B cell (primary cell): ENCODE data around the gene SPP2. TPM values are rescaled to one million over a fixed set of nuclear protein-coding genes. Genes with fewer than 3 reads are reported as not detected.

Experiments used
- ATAC-seq: fragments of 200-7000 bp; cut with Tn5 transposase; one replicate; pipeline ENCODE4 v1.10.0; 2021; ENCODE audit warnings: low read depth, mild to moderate bottlenecking, moderate number of reproducible peaks, moderate library complexity
- CTCF ChIA-PET: fragments of 350-600 bp; sonication (Branson Sonifier 250); formaldehyde crosslinking; loops from one replicate; lab custom pipeline; 2021; ENCODE audit warnings: antibody characterized with exemption, inconsistent platforms; lab: Charles Lee
- POLR2A ChIA-PET: fragments of 350-600 bp; sonication (Branson Sonifier 250); formaldehyde crosslinking; loops from one replicate; lab custom pipeline; 2021; ENCODE audit warnings: antibody characterized with exemption; lab: Charles Lee
- DNase-seq: peaks from one replicate; pipeline ENCODE4 v3.0.0; 2013
- H2AFZ ChIP-seq: 2 replicates; pipeline ENCODE4 v1.6.1; 2012; ENCODE audit warnings: mild to moderate bottlenecking, low read depth, low read length; ENCODE audit not compliant: insufficient read depth, poor library complexity, severe bottlenecking
- H3K27ac ChIP-seq, 2 donors: 1 replicate in 1 of 2; 2 replicates in 1 of 2; pipeline ENCODE4 v1.5.1; 2012 to 2013; ENCODE audit warnings: low read length in 2 of 2, mild to moderate bottlenecking in 2 of 2, moderate library complexity in 1 of 2
- H3K27me3 ChIP-seq, 4 experiments: fragments of 200-600 bp in 1 of 4; sonication (generic) in 1 of 4; replicated peaks in 1 of 4; 1 replicate in 2 of 4; 2 replicates in 2 of 4; pipeline versions ENCODE4 v1.6.1 to v1.7.0; 2013 to 2016; ENCODE audit warnings: low read length in 3 of 4, mild to moderate bottlenecking in 2 of 4, mixed read lengths in 1 of 4, moderate library complexity in 1 of 4; ENCODE audit not compliant: insufficient read depth in 4 of 4, control insufficient read depth in 3 of 4; ENCODE audit errors: control extremely low read depth in 1 of 4
- H3K36me3 ChIP-seq, 2 experiments: replicated peaks in 1 of 2; 1 replicate in 1 of 2; 2 replicates in 1 of 2; pipeline versions ENCODE4 v1.6.1 to v1.7.1; 2013; ENCODE audit warnings: low read length in 1 of 2; ENCODE audit not compliant: insufficient read depth in 2 of 2, control insufficient read depth in 1 of 2; ENCODE audit errors: control extremely low read depth in 1 of 2, extremely low read depth in 1 of 2
- H3K4me1 ChIP-seq, 2 donors: fragments of 200-600 bp in 1 of 2; sonication (generic) in 1 of 2; 1 replicate in 1 of 2; 2 replicates in 1 of 2; pipeline versions ENCODE4 v1.5.1 to v1.6.1; 2013 to 2017; ENCODE audit warnings: low read length in 2 of 2; ENCODE audit not compliant: control insufficient read depth in 2 of 2, insufficient read depth in 2 of 2
- H3K4me2 ChIP-seq: replicated peaks from 2 replicates; pipeline ENCODE3; 2012; ENCODE audit warnings: mild to moderate bottlenecking, low read depth, low read length; ENCODE audit not compliant: poor library complexity, severe bottlenecking
- H3K4me3 ChIP-seq, 5 experiments: fragments of 200-600 bp in 1 of 5; sonication (generic) in 1 of 5; 1 replicate in 3 of 5; 2 replicates in 2 of 5; pipeline versions ENCODE4 v1.5.1 to v1.7.0; 2011 to 2016; ENCODE audit warnings: low read length in 4 of 5, mild to moderate bottlenecking in 4 of 5, low read depth in 2 of 5, control low read depth in 1 of 5, moderate library complexity in 1 of 5; ENCODE audit not compliant: insufficient read depth in 1 of 5; ENCODE audit errors: control extremely low read depth in 1 of 5, extremely low read depth in 1 of 5
- H3K79me2 ChIP-seq: fragments of 200-600 bp; sonication (generic); one replicate; pipeline ENCODE4 v1.6.0; 2016; ENCODE audit warnings: low read length; ENCODE audit not compliant: control insufficient read depth, insufficient read depth
- H3K9ac ChIP-seq: fragments of 200-600 bp; sonication (generic); 2 replicates; pipeline ENCODE4 v1.6.1; 2017; ENCODE audit warnings: mild to moderate bottlenecking, low read length, moderate library complexity
- H3K9me3 ChIP-seq, 3 donors: one replicate each; pipeline versions ENCODE4 v1.6.1 to v1.7.1; 2013; ENCODE audit warnings: low read length in 2 of 3; ENCODE audit not compliant: control insufficient read depth in 2 of 3, insufficient read depth in 1 of 3; ENCODE audit errors: control extremely low read depth in 1 of 3
- H4K20me1 ChIP-seq: 2 replicates; pipeline ENCODE4 v1.6.0; 2012; ENCODE audit warnings: mild to moderate bottlenecking, low read length; ENCODE audit not compliant: insufficient read depth, control insufficient read depth, poor library complexity, severe bottlenecking
- H3K27ac Mint-ChIP-seq: one replicate; pipeline ENCODE4 v1.8.0; 2021; ENCODE audit warnings: mixed read lengths
- H3K27me3 Mint-ChIP-seq: one replicate; pipeline ENCODE4 v1.8.0; 2021; ENCODE audit warnings: mixed read lengths
- H3K4me1 Mint-ChIP-seq: one replicate; pipeline ENCODE4 v1.8.0; 2021; ENCODE audit warnings: mixed read lengths
- H3K4me3 Mint-ChIP-seq: one replicate; pipeline ENCODE4 v1.8.0; 2021; ENCODE audit warnings: mixed read lengths
- H3K9me3 Mint-ChIP-seq: one replicate; pipeline ENCODE4 v1.8.0; 2022; ENCODE audit warnings: mixed read lengths; ENCODE audit not compliant: insufficient read depth
- EZH2 ChIP-seq: IDR thresholded peaks from 2 replicates; pipeline ENCODE4 v1.6.1; 2012; ENCODE audit warnings: borderline replicate concordance, low read depth, mild to moderate bottlenecking, moderate library complexity, low read length; ENCODE audit not compliant: insufficient read depth, poor library complexity, severe bottlenecking
- WGBS: methylation state at CpG from one replicate; pipeline ENCODE4 v1.1.5; 2013; ENCODE audit warnings: missing lambda C conversion rate; ENCODE audit not compliant: insufficient coverage; 5-methylcytosine and 5-hydroxymethylcytosine counted together
- intact Hi-C: fragments of 100-400 bp; cut with micrococcal nuclease; formaldehyde crosslinking; loops from one replicate; pipeline ENCODE4 v1.10.0; 2022
- polyA plus RNA-seq: library from polyadenylated mRNA; depleted of rRNA; stranded (reverse); fragments of >200 nt; gene quantifications from 2 replicates; pipeline ENCODE4 v1.2.3, GENCODE V29; 2012
- total RNA-seq, 2 donors: library from RNA; stranded (reverse); fragments of 120-200 nt in 1 of 2; gene quantifications; 1 replicate in 1 of 2; 2 replicates in 1 of 2; pipeline versions ENCODE4 v1.2.3 to v1.2.4, GENCODE V29; 2013 to 2022
- TF ChIP-seq, protein P1 (sequence below): fragments of 200-600 bp; IDR thresholded peaks from one replicate; pipeline ENCODE4 v1.8.0; 2022; ENCODE audit warnings: antibody characterized with exemption, mild to moderate bottlenecking

The SPP2 gene
- total and polyA plus RNA-seq, 2 donors (not counting 1 experiment from before 2014, with no cell fraction given): not detected

DNA sequence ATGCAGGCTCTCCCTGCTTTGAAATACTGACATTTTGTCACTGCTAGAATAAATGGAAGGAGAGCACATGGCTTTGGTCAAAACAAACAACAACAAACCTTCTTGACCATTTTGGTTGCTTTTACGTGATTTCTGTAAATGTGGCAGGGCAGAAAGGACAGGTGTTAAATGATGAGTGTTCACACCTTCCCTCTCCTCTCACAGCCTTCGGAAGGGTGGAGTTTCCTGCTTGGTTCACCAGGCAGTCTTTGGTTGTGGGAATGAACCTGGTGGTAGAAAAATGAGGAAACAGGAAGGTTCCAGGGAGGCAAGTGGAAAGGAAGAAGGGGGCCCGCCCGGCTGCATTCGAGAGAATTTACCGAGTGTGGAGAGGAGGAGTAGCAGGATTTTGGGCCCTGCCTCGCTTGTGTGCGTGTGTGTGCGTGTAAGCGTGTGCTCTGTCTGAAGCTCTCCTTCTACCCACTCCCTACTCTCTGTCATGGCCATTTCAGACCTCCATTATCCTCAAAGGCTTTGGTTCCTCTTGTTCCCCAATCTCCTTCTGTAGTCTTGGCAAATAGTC lies 23.7 kb upstream of the SPP2 start:
- intact Hi-C loops: no loop called here
- Histone ChIP-seq H3K9ac (no peak overlapping the region), H3K36me3 (no peaks in the 10 kb centered on the region), H3K4me3 (no peak overlapping the region), H2AFZ (peak overlapping the region; percentile 89), H3K4me2 (no peak overlapping the region), H4K20me1 (no peaks in the 10 kb centered on the region), H3K4me1 (peaks cover 12% of the 10 kb centered on the region in 2 donors), H3K27me3 (peaks cover 0 to 12% (median 8%) of the 10 kb centered on the region in 4 experiments), H3K27ac (no peak overlapping the region), H3K9me3 (peaks cover 0 to 11% (median 1%) of the 10 kb centered on the region in 3 donors), H3K79me2 (no peaks in the 10 kb centered on the region)
- Mint-ChIP-seq H3K9me3 (peaks cover 4% of the 10 kb centered on the region), H3K4me3 (no peak overlapping the region), H3K27ac (no peak overlapping the region), H3K4me1 (peaks cover 17% of the 10 kb centered on the region), H3K27me3 (peaks cover 36% of the 10 kb centered on the region)
- 98% methylated on average over 8 of the region's 10 CpGs for WGBS
- POLR2A ChIA-PET: no interaction called here
- TF ChIP-seq, protein P1, sequence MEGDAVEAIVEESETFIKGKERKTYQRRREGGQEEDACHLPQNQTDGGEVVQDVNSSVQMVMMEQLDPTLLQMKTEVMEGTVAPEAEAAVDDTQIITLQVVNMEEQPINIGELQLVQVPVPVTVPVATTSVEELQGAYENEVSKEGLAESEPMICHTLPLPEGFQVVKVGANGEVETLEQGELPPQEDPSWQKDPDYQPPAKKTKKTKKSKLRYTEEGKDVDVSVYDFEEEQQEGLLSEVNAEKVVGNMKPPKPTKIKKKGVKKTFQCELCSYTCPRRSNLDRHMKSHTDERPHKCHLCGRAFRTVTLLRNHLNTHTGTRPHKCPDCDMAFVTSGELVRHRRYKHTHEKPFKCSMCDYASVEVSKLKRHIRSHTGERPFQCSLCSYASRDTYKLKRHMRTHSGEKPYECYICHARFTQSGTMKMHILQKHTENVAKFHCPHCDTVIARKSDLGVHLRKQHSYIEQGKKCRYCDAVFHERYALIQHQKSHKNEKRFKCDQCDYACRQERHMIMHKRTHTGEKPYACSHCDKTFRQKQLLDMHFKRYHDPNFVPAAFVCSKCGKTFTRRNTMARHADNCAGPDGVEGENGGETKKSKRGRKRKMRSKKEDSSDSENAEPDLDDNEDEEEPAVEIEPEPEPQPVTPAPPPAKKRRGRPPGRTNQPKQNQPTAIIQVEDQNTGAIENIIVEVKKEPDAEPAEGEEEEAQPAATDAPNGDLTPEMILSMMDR: no peak
- TF ChIP-seq EZH2: no peak
- DNase-seq: no peak
- CTCF ChIA-PET: no interaction called here
- ATAC-seq: no peak

DNA sequence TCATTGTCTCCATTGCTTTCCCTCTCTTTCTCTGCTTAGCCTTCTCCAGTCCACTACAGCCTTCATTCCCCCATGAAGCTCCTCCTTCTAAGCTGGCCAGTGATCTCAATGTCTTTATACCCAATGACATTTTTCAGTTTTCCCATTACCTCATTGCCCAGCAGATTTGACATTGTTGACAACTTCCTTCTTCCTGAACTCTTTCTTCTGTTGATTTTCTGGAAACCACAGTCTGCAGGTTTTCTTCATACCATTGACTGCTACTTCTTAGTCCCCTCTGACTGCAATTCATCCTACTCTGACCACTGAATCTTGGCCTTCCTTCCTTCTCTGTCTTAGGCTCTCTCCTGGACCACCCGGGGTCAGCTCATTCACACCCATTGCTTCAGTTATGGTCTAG lies 22.9 kb upstream of the SPP2 start:
- Histone ChIP-seq H4K20me1 (no peaks in the 10 kb centered on the region), H3K9me3 (peaks cover 0 to 11% (median 1%) of the 10 kb centered on the region in 3 donors), H3K79me2 (no peaks in the 10 kb centered on the region), H3K27ac (no peak overlapping the region), H3K4me3 (no peak overlapping the region), H3K36me3 (no peaks in the 10 kb centered on the region), H3K9ac (no peak overlapping the region), H3K27me3 (peaks cover 0 to 16% (median 9%) of the 10 kb centered on the region in 4 experiments), H2AFZ (no peak overlapping the region), H3K4me2 (no peak overlapping the region), H3K4me1 (peaks cover 12% of the 10 kb centered on the region in 2 donors)
- no peak for ATAC-seq
- Mint-ChIP-seq H3K4me1 (peaks cover 17% of the 10 kb centered on the region), H3K27ac (no peak overlapping the region), H3K27me3 (peaks cover 40% of the 10 kb centered on the region), H3K9me3 (peaks cover 4% of the 10 kb centered on the region), H3K4me3 (no peak overlapping the region)
- DNase-seq: no peak
- CTCF ChIA-PET: no interaction called here
- intact Hi-C loops: no loop called here
- TF ChIP-seq, protein P1: no peak
- no peak for TF ChIP-seq EZH2
- no CpG with 5 or more reads among the region's 1 CpG for whole genome bisulfite sequencing
- POLR2A ChIA-PET: no interaction called here
